ENCODE data around the gene SRPK3. TPM values are rescaled to one million over a fixed set of nuclear protein-coding genes. Genes with fewer than 3 reads are reported as not detected.

Gene SRPK3
- total and polyA plus RNA-seq, 2 donors (not counting 3 experiments of a cell fraction or from before 2014, with no cell fraction given): 0.25 to 0.40 TPM

GRCh38 chrX:153782871-153783270 lies 2.0 kb downstream of the SRPK3 start:
- POLR2A ChIA-PET: no interaction called here
- Histone ChIP-seq H3K79me2 (ENCODE audit: control insufficient read depth, insufficient read depth, low read length) (no peaks in the 10 kb centered on the region), H3K4me2 (ENCODE audit: insufficient read depth, low read length) (no peak overlapping the region), H4K20me1 (replicated peaks; ENCODE audit: control insufficient read depth, extremely low read depth, insufficient read depth, low read length) (no peaks in the 10 kb centered on the region), H3K27ac (ENCODE audit: insufficient read depth, low read depth, low read length) (no peak overlapping the region), H3K4me3 (replicated peaks in 1 of 3; ENCODE audit: insufficient read depth in 1 of 3, low read depth in 1 of 3, low read length in 3 of 3) (no peak overlapping the region), H3K9ac (replicated peaks; ENCODE audit: extremely low read depth, insufficient read depth, low read length) (no peak overlapping the region), H3K9me1 (replicated peaks; ENCODE audit: control insufficient read depth, extremely low read depth, insufficient read depth, low read length) (no peaks in the 10 kb centered on the region), H2AFZ (ENCODE audit: low read depth, low read length) (no peak overlapping the region), H3K36me3 (ENCODE audit: control insufficient read depth in 2 of 2, extremely low read depth in 1 of 2, insufficient read depth in 2 of 2, low read length in 2 of 2) (peaks cover 0 to 10% of the 10 kb centered on the region in 2 experiments), H3K9me3 (replicated peaks; ENCODE audit: control insufficient read depth, insufficient read depth, low read length) (no peaks in the 10 kb centered on the region), H3K27me3 (ENCODE audit: control insufficient read depth in 2 of 2, insufficient read depth in 2 of 2, low read length in 2 of 2) (no peaks in the 10 kb centered on the region), H3K4me1 (ENCODE audit: control insufficient read depth, extremely low read depth, insufficient read depth, low read length) (no peaks in the 10 kb centered on the region)
- TF ChIP-seq MYC (IDR thresholded peaks at IDR 0.05; ENCODE audit: low read depth, low read length) (no peak), MAX (IDR thresholded peaks at IDR 0.05; ENCODE audit: insufficient read depth, insufficient read length) (no peak), FOS (IDR thresholded peaks at IDR 0.05; ENCODE audit: borderline replicate concordance, insufficient read depth, low read length) (no peak), POLR2A (IDR thresholded peaks at IDR 0.05; ENCODE audit: low read depth, low read length) (no peak), EZH2 (IDR thresholded peaks at IDR 0.05; ENCODE audit: borderline replicate concordance, low read depth, low read length, severe bottlenecking) (no peak), POLR2AphosphoS5 (IDR thresholded peaks at IDR 0.05; ENCODE audit: insufficient read depth, low read depth, low read length) (no peak), JUN (IDR thresholded peaks at IDR 0.05; ENCODE audit: borderline replicate concordance, insufficient read depth, insufficient read length, low read depth) (no peak), GATA2 (IDR thresholded peaks at IDR 0.05; ENCODE audit: insufficient read depth, insufficient read length, low read depth, low read length) (no peak), CTCF (IDR thresholded peaks at IDR 0.05; ENCODE audit: extremely low read depth in 1 of 2, insufficient read depth in 1 of 2, low read depth in 1 of 2, low read length in 2 of 2) (no peak)
- dilution Hi-C loops (cut with MboI; ENCODE audit: extremely low pct_ligation_motif_present, low sequenced_read_pairs) (no loop called here), intact Hi-C loops (cut with micrococcal nuclease) (no loop called here)
- CTCF ChIA-PET: interaction anchor here (1.0 to 1.2 kb wide), 2 partner anchors 11 to 96 kb away, joined by 3 read pairs; partner anchors contain the start of gene SLC6A8
- FAIRE-seq: no peak
- DNase-seq (ENCODE audit: low read depth, low spot score): no peak
- no TSS peak for BruUV-seq (replicated peaks)

Measured in endothelial cell of umbilical vein (primary cell).